Large intestine (tissue), 3 donors: ENCODE data around the gene PPFIBP2. TPM values are rescaled to one million over a fixed set of nuclear protein-coding genes. Genes with fewer than 3 reads are reported as not detected.
"Not testable (repeated sequence)": the region's sequence is repeated elsewhere in the genome, so short reads cannot be mapped to it uniquely, and the experiment has no call there.

Experiments used
- DNase-seq, 2 donors: peaks; one replicate each; pipeline versions ENCODE4 v3.0.0 to v3.0.0-alpha.2; 2013
- H3K27ac ChIP-seq: one replicate; pipeline ENCODE4 v1.5.1; 2013; ENCODE audit warnings: low read length
- H3K27me3 ChIP-seq: 2 replicates; pipeline ENCODE4 v1.6.1; 2013; ENCODE audit warnings: low read length; ENCODE audit not compliant: control insufficient read depth, insufficient read depth
- H3K36me3 ChIP-seq: 2 replicates; pipeline ENCODE4 v1.6.1; 2013; ENCODE audit warnings: low read length; ENCODE audit not compliant: control insufficient read depth, insufficient read depth
- H3K4me1 ChIP-seq: one replicate; pipeline ENCODE4 v1.6.1; 2013; ENCODE audit warnings: low read length; ENCODE audit not compliant: control insufficient read depth, insufficient read depth
- H3K4me3 ChIP-seq: one replicate; pipeline ENCODE4 v1.5.1; 2013; ENCODE audit warnings: low read length
- H3K9me3 ChIP-seq: one replicate; pipeline ENCODE4 v1.6.1; 2013; ENCODE audit warnings: mild to moderate bottlenecking, low read depth, low read length, moderate library complexity; ENCODE audit not compliant: control insufficient read depth
- WGBS: methylation state at CpG from one replicate; pipeline ENCODE4 v1.1.5; 2013; ENCODE audit warnings: low lambda C conversion rate; ENCODE audit not compliant: insufficient coverage; 5-methylcytosine and 5-hydroxymethylcytosine counted together
- polyA plus RNA-seq: library from polyadenylated mRNA; unstranded; fragments of 120-200 nt; gene quantifications from one replicate; pipeline ENCODE4 v1.2.1, GENCODE V29; 2013

The PPFIBP2 gene
- polyA plus RNA-seq, 1 donor, result 73.1 TPM

- H3K36me3 ChIP-seq, result no peaks in the 10 kb centered on the region
- peak overlapping the region; percentile 61 for H3K27ac ChIP-seq
- peak overlapping the region; percentile 89 for H3K4me3 ChIP-seq
- peak in 1 of 2 donors; percentile 57 for DNase-seq
- no CpG with 5 or more reads among the region's 31 CpGs for WGBS
- peaks cover 5% of the 10 kb centered on the region for H3K27me3 ChIP-seq
- no peaks in the 10 kb centered on the region for H3K9me3 ChIP-seq
- peaks cover 20% of the 10 kb centered on the region for H3K4me1 ChIP-seq
Measured at GRCh38 chr11:7514099-7514591, 346 bp downstream of the PPFIBP2 start.

GRCh38 chr11:7515447-7515886 lies 1.7 kb downstream of the PPFIBP2 start:
- Histone ChIP-seq H3K27me3 (peaks cover 5% of the 10 kb centered on the region), H3K9me3 (no peaks in the 10 kb centered on the region), H3K36me3 (no peaks in the 10 kb centered on the region), H3K4me1 (peaks cover 20% of the 10 kb centered on the region), H3K27ac (no peak overlapping the region), H3K4me3 (no peak overlapping the region)
- no CpG with 5 or more reads among the region's 1 CpG for WGBS
- DNase-seq, result no peak

DNA sequence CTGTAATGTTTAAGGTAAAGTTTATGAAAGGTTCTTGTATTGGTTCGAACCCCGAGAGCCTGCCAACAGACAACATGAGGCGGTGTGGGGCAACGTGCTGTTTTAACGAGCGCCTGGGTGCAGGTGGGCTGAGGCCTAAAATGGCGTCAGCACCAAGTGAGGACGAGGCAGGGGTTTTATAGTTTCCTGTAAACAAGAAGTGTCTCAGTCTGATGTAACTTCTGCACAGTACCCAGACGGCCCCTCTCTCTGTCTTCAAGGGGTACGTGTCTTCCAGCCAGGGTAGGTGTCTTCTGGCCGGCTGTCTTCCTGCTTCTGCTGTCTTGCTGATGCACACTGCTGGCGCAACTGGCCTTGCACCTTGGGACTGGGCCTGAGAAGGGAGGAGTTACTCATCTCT lies 2.7 kb downstream of the PPFIBP2 start:
- WGBS, result no CpG with 5 or more reads among the region's 12 CpGs
- Histone ChIP-seq H3K4me3 (no peak overlapping the region), H3K36me3 (no peaks in the 10 kb centered on the region), H3K9me3 (no peaks in the 10 kb centered on the region), H3K27ac (no peak overlapping the region), H3K27me3 (peaks cover 5% of the 10 kb centered on the region), H3K4me1 (peaks cover 20% of the 10 kb centered on the region)
- no peak for DNase-seq

GRCh38 chr11:7517743-7518142 lies 3.9 kb downstream of the PPFIBP2 start:
- H3K4me3 ChIP-seq, H3K27me3 ChIP-seq, H3K27ac ChIP-seq, DNase-seq, H3K9me3 ChIP-seq, H3K36me3 ChIP-seq: not testable (repeated sequence)
- WGBS, result no CpG with 5 or more reads among the region's 13 CpGs
- H3K4me1 ChIP-seq, result peaks cover 10% of the 10 kb centered on the region

- 89% methylated on average over 16 of the region's 23 CpGs for whole genome bisulfite sequencing
- Histone ChIP-seq H3K36me3 (no peaks in the 10 kb centered on the region), H3K9me3 (no peaks in the 10 kb centered on the region), H3K4me1 (peaks cover 18% of the 10 kb centered on the region), H3K4me3 (no peak overlapping the region), H3K27me3 (peaks cover 5% of the 10 kb centered on the region), H3K27ac (no peak overlapping the region)
- no peak for DNase-seq
Measured at GRCh38 chr11:7518811-7519562, 5.2 kb downstream of the PPFIBP2 start.

DNA sequence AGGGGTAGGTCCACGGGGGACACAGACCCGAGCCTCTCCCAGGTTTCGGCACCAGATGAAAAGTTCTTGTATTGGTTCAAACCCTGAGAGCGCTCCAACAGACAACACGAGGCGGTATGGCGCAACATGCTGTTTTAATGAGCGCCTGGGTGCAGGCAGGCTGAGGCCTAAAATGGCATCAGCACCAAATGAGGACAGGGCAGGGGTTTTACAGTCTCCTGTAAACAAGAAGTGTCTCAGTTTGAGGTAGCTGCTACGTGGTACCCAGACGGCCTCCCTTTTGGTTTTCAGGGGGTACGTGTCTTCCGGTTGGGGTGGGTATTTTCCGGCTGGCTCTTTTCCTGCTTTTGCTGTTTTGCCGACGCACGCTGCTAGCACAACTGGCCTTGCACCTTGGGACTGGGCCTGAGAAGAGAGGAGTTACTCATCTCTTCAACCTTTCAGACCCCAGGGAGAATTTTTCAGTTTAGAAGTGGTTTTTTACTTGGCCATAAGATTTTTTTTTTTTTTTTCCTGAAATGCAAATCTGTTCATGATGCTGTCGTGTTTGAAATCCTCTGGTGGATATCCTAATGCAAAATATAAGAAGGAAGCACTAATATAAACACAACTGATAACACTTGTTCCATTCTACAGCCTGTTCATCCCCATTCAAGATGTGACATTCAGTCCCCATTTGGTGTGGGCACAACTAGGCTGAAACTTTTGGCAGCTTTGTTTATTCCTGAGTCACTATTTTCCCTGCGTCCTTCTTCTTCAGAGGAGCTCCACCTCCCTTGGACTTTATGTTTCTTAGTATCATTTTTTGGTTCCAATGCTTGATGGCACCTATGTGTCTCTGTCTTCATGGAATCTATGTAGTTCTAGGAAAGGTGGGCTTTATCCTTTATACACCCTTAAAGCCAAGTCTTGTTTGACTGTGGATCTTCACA lies 6.5 kb downstream of the PPFIBP2 start:
- Histone ChIP-seq H3K27ac (no peak overlapping the region), H3K27me3 (no peaks in the 10 kb centered on the region), H3K4me3 (no peak overlapping the region), H3K9me3 (no peaks in the 10 kb centered on the region), H3K36me3 (no peaks in the 10 kb centered on the region), H3K4me1 (peaks cover 18% of the 10 kb centered on the region)
- no CpG with 5 or more reads among the region's 18 CpGs for WGBS
- DNase-seq, result no peak

- H3K27ac ChIP-seq, result no peak overlapping the region
- H3K4me3 ChIP-seq, result no peak overlapping the region
- H3K36me3 ChIP-seq, result no peaks in the 10 kb centered on the region
- no CpG with 5 or more reads among the region's 2 CpGs for WGBS
- peaks cover 18% of the 10 kb centered on the region for H3K4me1 ChIP-seq
- no peak for DNase-seq
- H3K9me3 ChIP-seq, result no peaks in the 10 kb centered on the region
- no peaks in the 10 kb centered on the region for H3K27me3 ChIP-seq
Measured at GRCh38 chr11:7520981-7521487, 7.2 kb downstream of the PPFIBP2 start.

GRCh38 chr11:7522121-7522520 lies 8.3 kb downstream of the PPFIBP2 start:
- H3K27me3 ChIP-seq, result no peaks in the 10 kb centered on the region
- no peak overlapping the region for H3K4me3 ChIP-seq
- no peak for DNase-seq
- no peak overlapping the region for H3K27ac ChIP-seq
- no peaks in the 10 kb centered on the region for H3K9me3 ChIP-seq
- H3K4me1 ChIP-seq, result peaks cover 18% of the 10 kb centered on the region
- no peaks in the 10 kb centered on the region for H3K36me3 ChIP-seq
- 40% methylated on average over 2 of the region's 4 CpGs for WGBS

GRCh38 chr11:7522546-7522945 lies 8.7 kb downstream of the PPFIBP2 start:
- Histone ChIP-seq H3K27ac (no peak overlapping the region), H3K36me3 (no peaks in the 10 kb centered on the region), H3K27me3 (no peaks in the 10 kb centered on the region), H3K4me3 (no peak overlapping the region), H3K9me3 (no peaks in the 10 kb centered on the region), H3K4me1 (peaks cover 18% of the 10 kb centered on the region)
- no peak for DNase-seq
- WGBS, result no CpG with 5 or more reads among the region's 4 CpGs
